Measurements from ENCODE around the gene ST3GAL5. TPM values are rescaled to one million over a fixed set of nuclear protein-coding genes. Genes with fewer than 3 reads are reported as not detected.
"Not testable (repeated sequence)": the region's sequence is repeated elsewhere in the genome, so short reads cannot be mapped to it uniquely, and the experiment has no call there.

ST3GAL5 gene
- total RNA-seq, 1 experiment from 2014 or later = 110 TPM

- no peaks in the 10 kb centered on the region; the same call in 1 of the 2 replicates for H3K36me3 ChIP-seq
- peak overlapping the region; percentile 58; the same call in 1 of the 2 replicates for H3K27ac ChIP-seq
- peaks cover 10% of the 10 kb centered on the region for H3K9me3 ChIP-seq (replicated peaks)
- H3K4me1 ChIP-seq = peaks cover 46% of the 10 kb centered on the region
- H3K27me3 ChIP-seq = no peaks in the 10 kb centered on the region
- DNase-seq = peak in 1 of 2 experiments; percentile 37
- peak overlapping the region; percentile 85 for H3K4me3 ChIP-seq
These were observed 1.9 kb upstream of the ST3GAL5 start for GRCh38 chr2:85890522-85891176.

GRCh38 chr2:85889627-85890281 is 964 bp upstream of the ST3GAL5 start:
- Histone ChIP-seq H3K36me3 (no peaks in the 10 kb centered on the region), H3K27ac (peak overlapping the region; percentile 58), H3K4me1 (peaks cover 44% of the 10 kb centered on the region), H3K27me3 (no peaks in the 10 kb centered on the region), H3K9me3 (replicated peaks) (peaks cover 1% of the 10 kb centered on the region), H3K4me3 (peak overlapping the region; percentile 85)
- peak; percentile 51 to 65 for DNase-seq

- Histone ChIP-seq H3K27me3 (no peaks in the 10 kb centered on the region), H3K27ac (peak overlapping the region; percentile 38), H3K9me3 (replicated peaks) (no peaks in the 10 kb centered on the region), H3K4me1 (peaks cover 30% of the 10 kb centered on the region), H3K36me3 (no peaks in the 10 kb centered on the region; the same call in 1 of the 2 replicates), H3K4me3 (peak overlapping the region; percentile 85)
- DNase-seq = peak; percentile 53 to 68
These were observed 638 bp downstream of the ST3GAL5 start for GRCh38 chr2:85888020-85888683.

GRCh38 chr2:85887566-85888019 is 1.2 kb downstream of the ST3GAL5 start:
- peak; percentile 83 to 91 for DNase-seq
- peak overlapping the region; percentile 38 for H3K27ac ChIP-seq
- peaks cover 24% of the 10 kb centered on the region for H3K4me1 ChIP-seq
- H3K36me3 ChIP-seq = no peaks in the 10 kb centered on the region; the same call in none of the 2 replicates
- no peaks in the 10 kb centered on the region for H3K9me3 ChIP-seq (replicated peaks)
- H3K4me3 ChIP-seq = peak overlapping the region; percentile 85
- H3K27me3 ChIP-seq = no peaks in the 10 kb centered on the region

GRCh38 chr2:85886590-85886989 is 2.2 kb downstream of the ST3GAL5 start:
- no peaks in the 10 kb centered on the region for H3K27me3 ChIP-seq
- H3K27ac ChIP-seq = peak overlapping the region; percentile 38; the same call in 1 of the 2 replicates

GRCh38 chr2:85886141-85886540 is 2.6 kb downstream of the ST3GAL5 start:
- Histone ChIP-seq H3K4me3 (no peak overlapping the region), H3K27ac (peak overlapping the region; percentile 38; the same call in 1 of the 2 replicates), H3K4me1 (peaks cover 19% of the 10 kb centered on the region), H3K36me3 (peaks cover 13% of the 10 kb centered on the region), H3K27me3 (no peaks in the 10 kb centered on the region), H3K9me3 (replicated peaks) (peaks cover 13% of the 10 kb centered on the region)
- no peak for DNase-seq

More at GRCh38 chr2:85886590-85886989, 2.2 kb downstream of the ST3GAL5 start:
- Histone ChIP-seq H3K9me3 (replicated peaks) (peaks cover 9% of the 10 kb centered on the region; the same call in 1 of the 2 replicates), H3K4me1 (peaks cover 19% of the 10 kb centered on the region), H3K36me3 (peaks cover 9% of the 10 kb centered on the region), H3K4me3 (peak overlapping the region; percentile 85)
- peak; percentile 72 to 77 for DNase-seq

GRCh38 chr2:85881781-85882180 is 7.0 kb downstream of the ST3GAL5 start:
- H3K4me1 ChIP-seq, DNase-seq, H3K27ac ChIP-seq, H3K27me3 ChIP-seq, H3K4me3 ChIP-seq: not testable (repeated sequence)
- H3K36me3 ChIP-seq = peaks cover 26% of the 10 kb centered on the region
- peaks cover 15% of the 10 kb centered on the region for H3K9me3 ChIP-seq (replicated peaks)

GRCh38 chr2:85880716-85881328 is 8.0 kb downstream of the ST3GAL5 start:
- Histone ChIP-seq H3K9me3 (replicated peaks) (peaks cover 15% of the 10 kb centered on the region), H3K36me3 (peaks cover 29% of the 10 kb centered on the region)
- not testable (repeated sequence) for H3K27ac ChIP-seq, H3K4me1 ChIP-seq, H3K4me3 ChIP-seq, DNase-seq, H3K27me3 ChIP-seq

- DNase-seq = no peak
- no peaks in the 10 kb centered on the region for H3K27me3 ChIP-seq
- peaks cover 34% of the 10 kb centered on the region for H3K36me3 ChIP-seq
- no peaks in the 10 kb centered on the region for H3K4me1 ChIP-seq
- no peak overlapping the region for H3K27ac ChIP-seq
- H3K9me3 ChIP-seq (replicated peaks) = peaks cover 15% of the 10 kb centered on the region
- H3K4me3 ChIP-seq = no peak overlapping the region
These were observed 9.9 kb downstream of the ST3GAL5 start for GRCh38 chr2:85878719-85879370.

- Histone ChIP-seq H3K4me3 (no peak overlapping the region), H3K4me1 (no peaks in the 10 kb centered on the region), H3K36me3 (peaks cover 22% of the 10 kb centered on the region), H3K27me3 (no peaks in the 10 kb centered on the region), H3K27ac (no peak overlapping the region), H3K9me3 (replicated peaks) (no peaks in the 10 kb centered on the region)
- no peak for DNase-seq
These were observed 13.3 kb downstream of the ST3GAL5 start for GRCh38 chr2:85875350-85876050.

- Histone ChIP-seq H3K27me3 (no peaks in the 10 kb centered on the region), H3K9me3 (replicated peaks) (no peaks in the 10 kb centered on the region), H3K4me1 (no peaks in the 10 kb centered on the region), H3K4me3 (no peak overlapping the region), H3K36me3 (peaks cover 32% of the 10 kb centered on the region), H3K27ac (no peak overlapping the region)
- no peak for DNase-seq
These were observed 15.1 kb downstream of the ST3GAL5 start for GRCh38 chr2:85873679-85874078.

- no peak for DNase-seq
- Histone ChIP-seq H3K36me3 (peaks cover 35% of the 10 kb centered on the region), H3K4me3 (no peak overlapping the region), H3K9me3 (replicated peaks) (no peaks in the 10 kb centered on the region), H3K4me1 (no peaks in the 10 kb centered on the region), H3K27me3 (no peaks in the 10 kb centered on the region), H3K27ac (no peak overlapping the region)
These were observed 16.1 kb downstream of the ST3GAL5 start for GRCh38 chr2:85872536-85873161.

GRCh38 chr2:85871494-85872164 is 17.2 kb downstream of the ST3GAL5 start:
- Histone ChIP-seq H3K27me3 (no peaks in the 10 kb centered on the region), H3K4me1 (no peaks in the 10 kb centered on the region)

More at GRCh38 chr2:85871494-85872164, 17.2 kb downstream of the ST3GAL5 start:
- H3K4me3 ChIP-seq = no peak overlapping the region
- no peaks in the 10 kb centered on the region for H3K9me3 ChIP-seq (replicated peaks)
- no peak overlapping the region for H3K27ac ChIP-seq
- H3K36me3 ChIP-seq = peaks cover 28% of the 10 kb centered on the region
- no peak for DNase-seq
